DND-41 (cell line): ENCODE measurements around the gene ZNF841.
"Not testable (repeated sequence)": the region's sequence is repeated elsewhere in the genome, so short reads cannot be mapped to it uniquely, and the experiment has no call there.

Experiments
- ATAC-seq: fragments of 200-7000 bp; cut with Tn5 transposase; 3 replicates; pipeline ENCODE4 v1.9.1; 2021; ENCODE audit warnings: low read depth; ENCODE audit not compliant: insufficient read depth
- DNase-seq: peaks from one replicate; pipeline ENCODE4 v3.0.0-alpha.2; 2020
- H2AFZ ChIP-seq: 2 replicates; pipeline ENCODE4 v1.6.0; 2012; ENCODE audit warnings: low read depth, low read length
- H3K27ac ChIP-seq: 2 replicates; pipeline ENCODE4 v1.5.1; 2012; ENCODE audit warnings: low read length, inconsistent platforms
- H3K27me3 ChIP-seq: fragments of 200-600 bp; sonication (generic); 2 replicates; pipeline ENCODE4 v1.6.0; 2012; ENCODE audit warnings: low read length, mild to moderate bottlenecking, inconsistent platforms; ENCODE audit not compliant: insufficient read depth, poor library complexity
- H3K36me3 ChIP-seq: 2 replicates; pipeline ENCODE4 v1.5.1; 2012; ENCODE audit warnings: low read length, inconsistent platforms; ENCODE audit not compliant: insufficient read depth
- H3K4me1 ChIP-seq: 2 replicates; pipeline ENCODE4 v1.5.1; 2012; ENCODE audit warnings: mild to moderate bottlenecking, low read length; ENCODE audit not compliant: insufficient read depth
- H3K4me2 ChIP-seq: 2 replicates; pipeline ENCODE4 v1.6.0; 2012; ENCODE audit warnings: mild to moderate bottlenecking, moderate library complexity, low read length, inconsistent platforms; ENCODE audit not compliant: insufficient read depth
- H3K4me3 ChIP-seq, 2 experiments: fragments of 200-600 bp in 1 of 2; shearing (Covaris generic) in 1 of 2; 2 replicates each; pipeline ENCODE4 v1.5.1; 2012 to 2016; ENCODE audit warnings: inconsistent platforms in 2 of 2, low read length in 2 of 2, mild to moderate bottlenecking in 2 of 2, low read depth in 1 of 2, moderate library complexity in 1 of 2
- H3K79me2 ChIP-seq: 2 replicates; pipeline ENCODE4 v1.6.0; 2012; ENCODE audit warnings: low read length, inconsistent platforms; ENCODE audit not compliant: insufficient read depth
- H3K9ac ChIP-seq: 2 replicates; pipeline ENCODE4 v1.6.0; 2012; ENCODE audit warnings: low read depth, mild to moderate bottlenecking, inconsistent platforms, low read length, moderate library complexity
- H3K9me3 ChIP-seq: 2 replicates; pipeline ENCODE4 v1.5.1; 2012; ENCODE audit warnings: low read length, moderate library complexity, mild to moderate bottlenecking, inconsistent platforms; ENCODE audit not compliant: insufficient read depth, severe bottlenecking
- H4K20me1 ChIP-seq: 2 replicates; pipeline ENCODE4 v1.6.0; 2012; ENCODE audit warnings: low read length; ENCODE audit not compliant: insufficient read depth
- CTCF ChIP-seq: IDR thresholded peaks from 2 replicates; pipeline ENCODE4 v1.5.1; 2012; ENCODE audit warnings: borderline replicate concordance, low read length, moderate library complexity, mild to moderate bottlenecking; ENCODE audit not compliant: poor library complexity, severe bottlenecking; ENCODE audit errors: extremely low read depth
- EZH2 ChIP-seq: IDR thresholded peaks from 3 replicates; pipeline ENCODE4 v1.6.1; 2012; ENCODE audit warnings: borderline replicate concordance, low read depth, mild to moderate bottlenecking, moderate library complexity, low read length, inconsistent platforms; ENCODE audit not compliant: severe bottlenecking

Gene ZNF841

DNA sequence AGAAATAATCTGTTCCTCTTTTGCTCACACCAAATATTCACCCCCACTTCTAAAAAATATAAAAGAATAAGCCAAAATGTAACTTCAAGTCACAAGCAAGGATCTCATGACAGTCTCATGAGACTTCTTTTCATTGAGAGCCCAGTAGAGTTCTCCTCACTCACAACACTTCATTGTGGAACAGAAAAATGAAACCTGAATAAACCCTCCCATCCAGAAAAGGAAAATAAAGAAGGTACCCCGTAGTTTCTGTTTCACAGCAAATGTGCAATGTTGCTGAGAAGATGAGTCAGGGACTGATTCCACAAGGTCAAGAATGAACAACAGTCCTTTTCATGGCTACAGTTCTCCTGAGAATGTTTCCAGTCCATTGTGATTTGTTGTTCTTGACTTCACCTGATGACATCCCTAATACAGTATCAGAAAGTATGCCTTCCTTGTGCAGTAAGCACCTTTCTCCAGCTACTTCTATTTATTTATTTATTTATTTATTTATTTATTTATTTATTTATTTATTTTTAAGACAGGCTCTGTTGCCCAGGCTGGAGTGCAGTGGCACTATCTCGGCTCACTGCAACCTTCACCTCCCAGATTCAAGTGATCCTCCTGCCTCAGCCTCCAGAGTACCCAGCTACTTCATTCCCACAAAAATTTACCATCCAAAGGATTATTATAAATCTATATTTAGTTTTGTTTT is 6.4 kb upstream of the ZNF841 start:
- Histone ChIP-seq H3K4me1 (no peaks in the 10 kb centered on the region), H4K20me1 (no peaks in the 10 kb centered on the region), H3K4me2 (no peak overlapping the region), H3K27me3 (no peaks in the 10 kb centered on the region), H3K4me3 (no peak overlapping the region), H3K79me2 (no peaks in the 10 kb centered on the region), H3K9ac (no peak overlapping the region), H3K36me3 (no peaks in the 10 kb centered on the region), H3K9me3 (peaks cover 52% of the 10 kb centered on the region), H2AFZ (no peak overlapping the region), H3K27ac (no peak overlapping the region)
- DNase-seq (no peak), ATAC-seq (no peak)
- TF ChIP-seq EZH2, result no peak
- no peak for TF ChIP-seq CTCF

DNA sequence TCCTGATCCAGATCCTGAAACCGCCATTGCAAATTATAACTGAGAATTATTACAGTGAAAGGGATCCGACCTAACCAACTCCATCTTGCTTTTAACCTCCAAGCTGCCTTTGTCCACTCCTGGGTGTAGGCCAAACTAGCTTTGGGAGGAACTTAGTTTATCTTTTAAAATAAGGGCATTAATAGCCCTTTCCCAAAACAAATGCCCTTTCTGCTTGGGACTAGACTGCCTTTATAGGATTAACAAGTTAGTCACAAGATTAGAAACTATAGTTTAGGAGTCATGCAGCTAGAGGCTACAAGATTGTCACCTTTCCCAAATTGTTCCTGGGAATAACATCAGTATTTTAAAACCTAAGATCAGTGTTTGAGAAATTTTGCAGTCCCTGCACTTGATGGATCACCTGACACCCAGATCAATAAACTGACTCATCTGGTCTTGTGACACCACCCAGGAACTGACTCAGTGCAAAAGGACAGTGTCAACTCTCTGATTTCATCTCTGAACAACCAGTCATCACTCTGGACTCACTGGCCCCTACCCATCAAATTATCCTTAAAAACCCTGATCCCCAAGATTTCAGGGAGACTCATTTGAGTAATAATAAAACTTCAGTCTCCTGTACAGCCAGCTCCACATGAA is 4.1 kb upstream of the ZNF841 start:
- Histone ChIP-seq H3K9ac (no peak overlapping the region), H3K36me3 (no peaks in the 10 kb centered on the region), H3K4me2 (no peak overlapping the region), H3K79me2 (peaks cover 9% of the 10 kb centered on the region), H3K9me3 (peaks cover 49% of the 10 kb centered on the region), H3K27ac (no peak overlapping the region), H4K20me1 (no peaks in the 10 kb centered on the region), H3K4me1 (peaks cover under 1% of the 10 kb centered on the region; the same call in 1 of the 2 replicates), H2AFZ (no peak overlapping the region), H3K4me3 (no peak overlapping the region), H3K27me3 (no peaks in the 10 kb centered on the region)
- TF ChIP-seq EZH2 (no peak), CTCF (no peak)
- DNase-seq, result no peak
- no peak for ATAC-seq

- not testable (repeated sequence) for DNase-seq, H2AFZ ChIP-seq, H4K20me1 ChIP-seq, H3K27ac ChIP-seq, H3K27me3 ChIP-seq, H3K9ac ChIP-seq, H3K4me2 ChIP-seq, ATAC-seq
- peak overlapping the region in 1 of 2 experiments; percentile 71; a peak in 1 of 4 replicates for H3K4me3 ChIP-seq
- peaks cover 17% of the 10 kb centered on the region for H3K36me3 ChIP-seq
- H3K4me1 ChIP-seq, result peaks cover 11% of the 10 kb centered on the region
- peaks cover 34% of the 10 kb centered on the region for H3K9me3 ChIP-seq
- H3K79me2 ChIP-seq, result peaks cover 37% of the 10 kb centered on the region
These were observed 851 bp upstream of the ZNF841 start for GRCh38 chr19:52096416-52096815.

GRCh38 chr19:52094526-52095130 is 937 bp downstream of the ZNF841 start:
- Histone ChIP-seq H3K79me2 (peaks cover 49% of the 10 kb centered on the region), H3K4me1 (peaks cover 11% of the 10 kb centered on the region), H4K20me1 (no peaks in the 10 kb centered on the region), H3K4me2 (peak overlapping the region; percentile 62), H2AFZ (0 out of 2 replicates have a peak overlapping the region, but pooled peaks have one; percentile 62), H3K36me3 (peaks cover 33% of the 10 kb centered on the region), H3K9me3 (peaks cover 44% of the 10 kb centered on the region), H3K9ac (peak overlapping the region; percentile 67), H3K4me3 (peak overlapping the region; percentile 65 to 71; a peak in 3 of 4 replicates), H3K27me3 (no peaks in the 10 kb centered on the region), H3K27ac (peak overlapping the region; percentile 84)
- ATAC-seq (peak; percentile 45; the same call in 2 of the 3 replicates), DNase-seq (peak; percentile 21)
- no peak for TF ChIP-seq EZH2
- no peak for TF ChIP-seq CTCF
